ENCODE results near the gene C10orf53.

Gene C10orf53

GRCh38 chr10:49662169-49662830 lies 17.2 kb upstream of the C10orf53 start:
- H4K20me1 ChIP-seq (ENCODE audit: insufficient read depth): no peaks in the 10 kb centered on the region
- TF ChIP-seq, protein P1, sequence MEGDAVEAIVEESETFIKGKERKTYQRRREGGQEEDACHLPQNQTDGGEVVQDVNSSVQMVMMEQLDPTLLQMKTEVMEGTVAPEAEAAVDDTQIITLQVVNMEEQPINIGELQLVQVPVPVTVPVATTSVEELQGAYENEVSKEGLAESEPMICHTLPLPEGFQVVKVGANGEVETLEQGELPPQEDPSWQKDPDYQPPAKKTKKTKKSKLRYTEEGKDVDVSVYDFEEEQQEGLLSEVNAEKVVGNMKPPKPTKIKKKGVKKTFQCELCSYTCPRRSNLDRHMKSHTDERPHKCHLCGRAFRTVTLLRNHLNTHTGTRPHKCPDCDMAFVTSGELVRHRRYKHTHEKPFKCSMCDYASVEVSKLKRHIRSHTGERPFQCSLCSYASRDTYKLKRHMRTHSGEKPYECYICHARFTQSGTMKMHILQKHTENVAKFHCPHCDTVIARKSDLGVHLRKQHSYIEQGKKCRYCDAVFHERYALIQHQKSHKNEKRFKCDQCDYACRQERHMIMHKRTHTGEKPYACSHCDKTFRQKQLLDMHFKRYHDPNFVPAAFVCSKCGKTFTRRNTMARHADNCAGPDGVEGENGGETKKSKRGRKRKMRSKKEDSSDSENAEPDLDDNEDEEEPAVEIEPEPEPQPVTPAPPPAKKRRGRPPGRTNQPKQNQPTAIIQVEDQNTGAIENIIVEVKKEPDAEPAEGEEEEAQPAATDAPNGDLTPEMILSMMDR (conservative IDR thresholded peaks at IDR 0.05; ENCODE audit: low read depth, low read length): no peak
- H2AFZ ChIP-seq (ENCODE audit: low read depth): no peak overlapping the region
- H3K4me1 ChIP-seq (ENCODE audit: low read depth, poor library complexity, severe bottlenecking): peaks cover 9% of the 10 kb centered on the region
- no peak overlapping the region for H3K4me2 ChIP-seq
- no peak overlapping the region for H3K27ac ChIP-seq
- H3K27me3 ChIP-seq (ENCODE audit: insufficient read depth, low read depth): no peaks in the 10 kb centered on the region
- no peaks in the 10 kb centered on the region for H3K79me2 ChIP-seq (ENCODE audit: insufficient read depth, low read depth)
- H3K36me3 ChIP-seq (ENCODE audit: insufficient read depth): no peaks in the 10 kb centered on the region
- H3K9ac ChIP-seq: no peak overlapping the region
- no peak overlapping the region for H3K4me3 ChIP-seq (IDR thresholded peaks at IDR 0.05; ENCODE audit: insufficient read depth, low read depth, low read length)

DNA sequence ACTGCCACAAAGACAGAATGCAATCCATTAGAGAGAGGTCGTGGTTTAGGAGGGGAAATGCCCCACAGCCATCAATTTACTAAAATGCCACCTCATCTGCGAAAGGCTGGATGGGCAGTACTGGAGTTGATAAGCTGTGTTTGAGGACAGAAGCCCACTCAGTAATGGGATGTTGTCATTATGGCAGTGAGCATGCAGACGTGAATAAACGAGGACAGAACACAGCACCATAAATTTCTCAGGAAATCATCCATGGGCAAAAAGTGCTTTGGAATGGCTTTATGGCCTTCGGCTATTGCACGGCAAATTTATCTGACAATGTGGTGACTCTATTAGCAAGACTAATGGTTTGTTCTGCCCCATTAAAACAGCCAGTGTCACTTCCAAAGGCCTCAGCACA lies 15.9 kb upstream of the C10orf53 start:
- H4K20me1 ChIP-seq (ENCODE audit: insufficient read depth): no peaks in the 10 kb centered on the region
- no peaks in the 10 kb centered on the region for H3K4me1 ChIP-seq (ENCODE audit: low read depth, poor library complexity, severe bottlenecking)
- H3K79me2 ChIP-seq (ENCODE audit: insufficient read depth, low read depth): no peaks in the 10 kb centered on the region
- H3K27ac ChIP-seq: no peak overlapping the region
- no peaks in the 10 kb centered on the region for H3K27me3 ChIP-seq (ENCODE audit: insufficient read depth, low read depth)
- TF ChIP-seq, protein P1 (conservative IDR thresholded peaks at IDR 0.05; ENCODE audit: low read depth, low read length): no peak
- H3K9ac ChIP-seq: no peak overlapping the region
- no peak overlapping the region for H3K4me2 ChIP-seq
- H3K4me3 ChIP-seq (IDR thresholded peaks at IDR 0.05; ENCODE audit: insufficient read depth, low read depth, low read length): no peak overlapping the region
- no peak overlapping the region for H2AFZ ChIP-seq (ENCODE audit: low read depth)
- no peaks in the 10 kb centered on the region for H3K36me3 ChIP-seq (ENCODE audit: insufficient read depth)

DNA sequence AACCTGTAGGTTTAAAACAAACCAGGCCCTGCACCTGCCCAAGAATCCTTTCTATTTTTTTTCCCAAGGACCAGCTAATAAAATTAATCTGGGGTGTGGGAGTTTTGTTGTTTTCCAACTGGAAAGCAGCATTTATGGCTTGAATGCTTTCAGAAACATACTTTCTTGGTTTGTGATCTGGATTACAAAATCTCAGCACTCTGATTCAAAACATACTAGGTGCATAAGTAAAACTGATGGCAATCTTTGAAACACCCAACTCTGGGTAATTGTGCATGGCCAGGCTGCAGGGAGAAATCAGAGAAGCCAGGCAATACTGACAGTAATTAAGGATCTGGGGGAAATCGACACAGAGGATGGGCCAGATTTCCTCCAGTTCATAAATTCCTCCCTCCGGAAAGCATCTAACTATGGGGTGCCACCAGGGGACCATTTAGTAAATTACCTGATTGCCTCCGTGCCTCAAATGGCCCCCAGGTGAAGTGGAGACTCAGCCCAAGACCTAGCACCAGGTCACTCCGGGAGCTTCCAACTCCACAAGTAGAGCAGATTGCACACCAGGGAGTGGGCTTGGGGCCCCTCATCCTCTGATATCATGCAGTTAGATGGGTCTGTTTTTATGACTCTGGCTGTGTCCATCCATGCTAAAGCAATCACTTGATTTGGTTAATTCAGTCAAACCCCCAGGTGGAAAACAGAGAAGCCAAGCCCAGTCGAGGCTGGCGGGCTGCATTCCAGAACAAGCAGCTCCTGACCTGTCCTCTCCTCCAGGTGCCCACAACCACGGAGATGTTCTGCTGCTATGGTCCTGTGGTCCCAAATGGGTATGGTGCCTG lies 15.2 kb upstream of the C10orf53 start:
- Histone ChIP-seq H3K4me3 (IDR thresholded peaks at IDR 0.05; ENCODE audit: insufficient read depth, low read depth, low read length) (no peak overlapping the region), H3K4me1 (ENCODE audit: low read depth, poor library complexity, severe bottlenecking) (no peaks in the 10 kb centered on the region), H3K79me2 (ENCODE audit: insufficient read depth, low read depth) (no peaks in the 10 kb centered on the region), H3K4me2 (no peak overlapping the region), H4K20me1 (ENCODE audit: insufficient read depth) (no peaks in the 10 kb centered on the region), H3K9ac (no peak overlapping the region), H3K36me3 (ENCODE audit: insufficient read depth) (no peaks in the 10 kb centered on the region), H2AFZ (ENCODE audit: low read depth) (no peak overlapping the region), H3K27me3 (ENCODE audit: insufficient read depth, low read depth) (no peaks in the 10 kb centered on the region), H3K27ac (no peak overlapping the region)
- TF ChIP-seq, protein P1 (conservative IDR thresholded peaks at IDR 0.05; ENCODE audit: low read depth, low read length): no peak

DNA sequence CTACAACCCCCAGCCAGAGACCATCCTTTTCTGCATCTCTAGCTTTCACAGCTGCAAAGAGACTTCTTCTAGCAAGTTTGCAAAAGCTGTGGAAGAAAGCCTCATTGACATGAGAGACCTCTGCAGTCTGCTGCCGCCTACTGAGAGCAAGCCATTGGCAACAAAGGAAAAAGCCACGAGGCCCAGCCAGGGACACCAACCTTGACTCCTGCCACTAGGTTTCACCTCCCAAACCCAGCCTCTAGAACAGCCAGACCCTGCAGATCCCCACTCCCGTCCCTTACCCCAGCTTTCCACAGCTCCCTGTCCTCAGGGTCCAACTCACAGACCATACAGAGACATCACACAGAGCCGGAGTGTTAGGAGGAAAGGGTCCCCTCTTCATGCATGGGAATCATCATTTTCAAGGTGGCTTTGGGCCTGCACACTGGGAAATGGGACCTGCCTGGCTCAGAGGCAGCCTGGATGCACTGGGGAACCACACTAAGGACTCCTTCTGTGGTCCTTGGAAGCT lies 14.6 kb upstream of the C10orf53 start:
- TF ChIP-seq, protein P1 (conservative IDR thresholded peaks at IDR 0.05; ENCODE audit: low read depth, low read length): no peak
- H3K4me2 ChIP-seq: no peak overlapping the region
- no peaks in the 10 kb centered on the region for H3K79me2 ChIP-seq (ENCODE audit: insufficient read depth, low read depth)
- no peaks in the 10 kb centered on the region for H3K27me3 ChIP-seq (ENCODE audit: insufficient read depth, low read depth)
- H3K4me1 ChIP-seq (ENCODE audit: low read depth, poor library complexity, severe bottlenecking): no peaks in the 10 kb centered on the region
- H4K20me1 ChIP-seq (ENCODE audit: insufficient read depth): no peaks in the 10 kb centered on the region
- H3K4me3 ChIP-seq (IDR thresholded peaks at IDR 0.05; ENCODE audit: insufficient read depth, low read depth, low read length): no peak overlapping the region
- H3K27ac ChIP-seq: no peak overlapping the region
- H3K9ac ChIP-seq: no peak overlapping the region
- no peak overlapping the region for H2AFZ ChIP-seq (ENCODE audit: low read depth)
- H3K36me3 ChIP-seq (ENCODE audit: insufficient read depth): no peaks in the 10 kb centered on the region

Measured in KMS-11 (cell line).